NCI-H2227 treated with DMSO at 0.1 percent for 48 hours (cell line): ENCODE data around the gene RALGDS.
"Not testable (repeated sequence)": the region's sequence is repeated elsewhere in the genome, so short reads cannot be mapped to it uniquely, and the experiment has no call there.

Experiments used
- DNase-seq: peaks from one replicate; lab custom pipeline; 2025; lab: John Stamatoyannopoulos, UW

The RALGDS gene

DNA sequence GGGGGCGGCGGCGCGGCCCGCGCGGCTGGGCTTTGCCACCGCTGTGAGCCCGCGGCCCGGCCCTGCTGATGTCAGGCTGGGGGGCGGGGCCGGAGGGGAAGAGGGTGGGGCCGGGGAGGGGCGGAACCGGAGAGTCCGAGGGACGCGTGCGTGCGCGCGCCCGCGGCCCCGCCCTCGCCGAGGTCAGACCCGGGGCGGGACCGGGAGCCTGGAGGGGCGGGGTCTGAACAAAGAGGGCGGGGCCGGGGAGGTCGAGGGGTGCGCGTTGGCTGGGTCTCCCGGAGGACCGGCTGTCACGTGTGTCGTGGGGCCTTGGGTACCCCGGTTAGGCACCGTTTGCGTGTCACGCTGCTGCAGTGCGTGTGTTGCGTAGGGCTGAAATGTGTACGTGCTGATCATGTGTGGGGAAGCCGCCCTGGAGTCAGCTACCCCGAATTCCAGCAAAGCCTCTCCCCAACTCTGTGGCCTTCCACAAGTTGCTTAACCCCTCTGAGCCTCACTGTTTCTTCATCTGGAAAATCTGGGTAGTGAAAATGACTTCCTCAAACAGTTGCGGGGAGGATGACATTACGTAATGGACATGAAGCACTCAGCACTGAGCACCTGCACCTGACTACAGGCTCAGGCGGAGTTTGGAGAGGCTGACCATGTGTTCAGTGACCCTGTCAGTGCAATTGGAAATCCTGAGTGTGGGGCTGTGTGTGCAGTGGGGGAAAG lies at the start of gene RALGDS:
Gene RALGDS (minus strand): TSS at position 43 of the 717 bp plus-strand sequence. CDS start 86 bp downstream, outside the sequence.
- DNase-seq: peak; percentile 49

GRCh38 chr9:133170716-133171115 lies 49.7 kb upstream of the RALGDS start:
- no peak for DNase-seq

DNA sequence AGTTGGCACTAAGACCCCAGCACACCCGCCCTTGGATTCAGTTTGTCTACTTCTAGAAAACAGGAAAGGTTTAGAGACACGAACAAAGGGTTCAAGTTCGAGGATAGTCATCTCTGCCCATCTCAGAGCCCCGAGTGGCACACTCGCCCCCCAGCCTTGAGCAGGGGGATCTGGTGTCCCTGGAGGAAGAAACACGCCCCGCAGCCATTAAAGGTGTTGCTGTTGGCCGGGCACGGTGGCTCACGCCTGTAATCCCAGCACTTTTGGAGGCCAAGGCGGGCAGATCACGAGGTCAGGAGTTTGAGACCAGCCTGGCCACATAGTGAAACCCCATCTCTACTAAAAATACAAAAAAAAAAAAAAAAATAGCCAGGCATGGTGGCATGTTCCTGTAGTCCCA lies 48.6 kb upstream of the RALGDS start:
- not testable (repeated sequence) for DNase-seq

- no peak for DNase-seq
Observed at GRCh38 chr9:133169102-133169501, 48.1 kb upstream of the RALGDS start.

GRCh38 chr9:133168432-133168831 lies 47.4 kb upstream of the RALGDS start:
- no peak for DNase-seq

DNA sequence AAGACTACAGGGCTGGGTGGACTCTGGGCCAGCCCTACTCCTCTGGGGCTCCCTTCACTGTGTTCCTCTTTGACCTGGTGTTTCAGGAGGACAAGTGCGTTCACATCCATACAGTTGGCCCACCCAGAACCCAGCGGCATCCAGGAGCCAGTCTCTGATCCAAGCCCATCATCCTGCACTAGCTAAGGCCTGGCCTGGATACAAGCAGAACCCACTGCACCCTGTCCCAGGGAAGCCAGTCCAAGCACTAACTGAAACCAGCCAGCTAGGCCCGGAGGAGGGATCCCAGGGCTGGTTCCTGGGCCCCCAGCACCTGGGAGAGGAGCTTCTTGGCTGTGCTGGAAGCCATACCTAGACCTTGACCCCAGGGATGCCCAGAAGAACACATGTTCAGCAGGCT lies 46.7 kb upstream of the RALGDS start:
- DNase-seq: no peak

DNA sequence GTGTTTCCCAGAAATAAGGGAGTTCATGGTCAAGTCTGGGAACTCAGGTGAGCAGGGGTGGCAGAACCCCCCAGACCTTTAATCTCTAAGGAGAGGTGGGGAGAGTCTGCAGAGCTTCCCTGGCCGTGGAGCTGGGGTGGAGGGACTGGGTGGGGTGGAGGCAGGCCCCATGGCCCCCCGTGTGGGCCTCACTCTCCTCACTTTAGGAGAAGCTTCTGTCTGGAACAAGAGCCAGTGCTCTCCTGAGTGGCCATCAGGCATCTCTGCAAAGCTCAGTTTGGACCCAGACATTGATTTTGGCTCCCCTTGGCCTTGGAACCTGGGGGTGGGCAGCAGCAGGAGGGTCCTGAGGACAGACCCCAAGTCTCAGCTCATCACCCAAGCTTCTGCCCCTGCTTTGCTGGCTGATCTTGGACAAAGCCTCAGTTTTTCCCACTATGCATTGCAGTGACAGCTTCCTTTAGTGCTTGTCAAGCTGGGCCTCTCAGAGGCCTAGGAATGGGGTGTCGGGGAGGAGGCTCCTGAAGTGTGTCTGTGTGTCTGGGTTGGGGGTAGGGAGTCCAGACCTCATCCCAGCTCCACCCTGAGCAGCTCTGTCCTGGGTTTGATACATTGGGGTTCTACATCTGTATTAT lies 46.2 kb upstream of the RALGDS start:
- no peak for DNase-seq

GRCh38 chr9:133166392-133166791 lies 45.4 kb upstream of the RALGDS start:
- DNase-seq: no peak

- DNase-seq: no peak
Observed at GRCh38 chr9:133165452-133165730, 44.4 kb upstream of the RALGDS start.

DNA sequence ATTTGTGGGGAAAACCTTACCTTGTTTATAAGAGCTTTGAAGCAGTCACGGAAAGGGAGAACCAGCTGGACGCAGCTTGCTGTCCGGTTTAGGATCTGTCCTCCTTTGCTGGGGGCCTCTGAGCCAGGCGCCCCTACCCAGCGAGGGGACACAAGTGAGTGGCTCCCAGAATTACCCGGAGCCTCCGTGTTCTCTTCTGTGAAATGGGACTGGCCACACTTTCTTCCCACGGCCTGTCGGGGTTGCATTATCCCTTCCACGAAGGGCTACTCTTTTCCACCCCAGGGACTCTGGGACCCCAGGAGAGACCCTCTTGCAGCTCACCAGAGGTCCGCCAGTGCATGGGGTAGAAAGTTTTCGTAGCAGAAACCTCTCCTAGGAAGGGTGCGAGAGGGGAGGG lies 43.2 kb upstream of the RALGDS start:
- no peak for DNase-seq

DNA sequence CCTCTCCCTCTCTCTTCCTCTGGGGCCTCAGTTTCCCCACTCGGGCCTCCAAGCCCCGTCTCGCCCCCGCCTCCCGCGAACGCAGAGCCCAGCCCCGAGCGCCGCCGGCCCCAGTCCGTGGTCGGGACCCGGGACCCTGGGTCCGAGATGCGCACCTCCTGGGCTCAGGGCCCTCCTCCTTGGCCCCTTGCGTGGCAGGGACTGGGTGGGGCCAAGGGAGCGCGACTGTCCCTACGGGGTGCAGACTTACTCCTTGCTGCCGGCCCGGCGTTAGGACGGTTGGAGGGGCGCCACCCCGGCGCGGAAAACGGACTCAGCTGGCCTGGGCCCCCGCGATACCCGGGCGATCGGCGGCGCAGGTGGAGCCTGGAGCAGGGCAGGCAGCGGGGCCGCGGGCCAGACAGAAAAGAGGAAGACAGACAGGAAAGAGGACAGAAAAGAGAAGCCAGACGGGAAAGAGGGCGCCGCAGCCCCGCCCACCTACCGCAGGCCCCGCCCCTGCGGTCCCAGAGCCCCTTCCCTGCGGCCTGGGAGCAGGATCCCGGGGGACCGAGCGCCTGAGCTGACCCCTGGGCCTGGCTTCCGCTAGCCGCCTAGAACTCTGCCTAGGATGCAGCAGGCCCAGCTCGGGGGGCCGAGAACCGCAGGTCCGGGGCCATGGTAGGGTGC lies 42.6 kb upstream of the RALGDS start, which contains the start of gene GBGT1:
Gene GBGT1 (minus strand): TSS at position 411 of the 669 bp plus-strand sequence. CDS start 1,502 bp downstream, outside the sequence.
- DNase-seq: no peak

DNA sequence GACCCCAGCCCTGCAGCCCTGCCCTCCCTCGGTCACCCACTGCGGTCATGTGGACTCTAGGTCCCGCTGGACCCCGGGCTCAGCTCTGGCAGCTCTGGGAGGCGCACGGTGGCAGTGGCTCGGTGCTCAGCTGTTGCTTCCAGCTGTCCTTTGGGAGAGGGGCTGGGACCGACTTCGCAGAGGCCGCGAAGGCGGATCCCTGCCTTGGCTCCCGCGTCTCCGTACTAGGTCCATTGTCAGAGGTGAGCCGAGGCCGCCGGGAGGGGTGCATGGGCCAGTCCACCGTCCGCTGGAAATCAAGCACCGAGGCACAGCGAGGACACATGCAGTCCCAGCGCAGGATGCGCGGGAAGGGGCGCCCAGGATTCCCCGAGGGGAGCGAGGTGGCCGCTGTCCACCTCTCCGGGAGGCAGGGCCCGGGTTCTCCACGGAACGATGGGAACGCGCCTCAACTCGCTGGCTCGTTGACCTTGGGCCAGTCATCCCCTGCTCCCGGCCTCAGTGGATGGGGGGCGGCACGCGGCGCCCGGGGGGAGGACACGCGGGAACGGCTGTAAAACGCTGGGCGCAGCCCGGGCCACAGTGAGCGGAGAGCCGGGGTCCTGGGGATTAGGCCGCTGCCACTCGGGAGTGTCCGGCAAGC lies 41.9 kb upstream of the RALGDS start:
- no peak for DNase-seq

- DNase-seq: no peak
Observed at GRCh38 chr9:133161547-133161950, 40.5 kb upstream of the RALGDS start.

GRCh38 chr9:133160742-133161546 lies 39.9 kb upstream of the RALGDS start:
- no peak for DNase-seq

GRCh38 chr9:133158695-133159094 lies 37.7 kb upstream of the RALGDS start:
- no peak for DNase-seq

DNA sequence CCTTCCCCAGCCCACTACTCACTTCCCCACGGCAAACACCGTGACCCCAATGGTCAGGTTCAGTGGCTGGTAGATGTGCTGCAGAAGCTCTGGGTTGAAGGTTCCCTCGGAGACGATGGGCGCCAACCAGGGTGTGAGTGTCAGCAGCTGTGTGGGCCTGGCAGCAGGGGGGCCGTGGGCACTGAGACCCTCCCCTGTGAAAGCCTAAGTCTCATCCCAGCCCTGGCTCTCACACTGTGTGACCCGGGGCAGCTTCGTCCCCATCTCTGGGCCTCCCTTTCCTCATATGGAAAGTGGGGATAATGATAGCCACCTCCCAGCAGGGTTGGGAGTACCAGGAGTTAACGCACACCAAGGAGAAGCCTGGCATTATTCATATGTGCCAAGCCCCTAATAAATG lies 34.1 kb upstream of the RALGDS start:
- DNase-seq: no peak

- DNase-seq: no peak
Observed at GRCh38 chr9:133154097-133154989, 33.3 kb upstream of the RALGDS start.

DNA sequence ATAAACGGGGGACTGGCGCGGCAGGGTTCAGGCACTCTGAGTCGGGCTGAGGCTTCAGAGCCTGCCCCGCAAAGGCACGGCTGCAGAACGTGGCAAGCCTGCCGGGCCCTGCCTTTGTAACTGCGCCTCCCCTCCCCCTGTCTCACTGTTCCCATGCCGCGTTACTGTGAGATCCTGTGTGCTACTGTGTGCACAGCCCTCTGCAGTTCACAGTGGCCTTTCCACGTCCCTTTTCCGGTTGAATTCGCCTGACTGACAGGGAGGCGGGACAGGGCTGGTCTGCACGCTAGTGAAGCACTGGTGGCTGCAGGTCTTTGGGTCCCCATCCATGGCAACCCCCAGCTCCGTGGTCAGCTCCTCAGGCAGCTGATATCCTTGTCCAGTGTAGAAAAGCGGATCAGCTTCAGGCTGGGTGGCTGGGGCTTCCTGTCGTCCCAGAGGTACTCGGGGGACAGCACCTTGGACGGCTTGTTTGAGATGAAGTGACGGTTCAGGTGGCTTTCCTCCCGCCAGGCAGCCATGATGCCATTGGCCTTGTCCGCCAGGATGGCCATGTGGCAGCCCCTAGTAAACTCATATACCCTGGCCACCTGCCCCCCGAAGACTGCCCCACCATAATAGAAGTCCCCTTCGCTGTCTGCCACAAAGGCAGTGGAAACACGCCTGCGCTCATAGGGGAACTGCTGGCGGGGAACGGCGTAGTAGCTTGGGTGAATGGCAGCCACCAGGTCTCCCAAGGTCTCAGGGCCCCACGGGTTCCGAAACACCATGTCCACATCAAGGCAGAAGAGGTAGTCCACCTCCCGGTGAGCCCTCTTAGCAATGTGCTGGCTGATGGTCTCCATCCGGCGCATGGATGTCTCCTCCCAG lies 32.4 kb upstream of the RALGDS start:
- no peak for DNase-seq

DNA sequence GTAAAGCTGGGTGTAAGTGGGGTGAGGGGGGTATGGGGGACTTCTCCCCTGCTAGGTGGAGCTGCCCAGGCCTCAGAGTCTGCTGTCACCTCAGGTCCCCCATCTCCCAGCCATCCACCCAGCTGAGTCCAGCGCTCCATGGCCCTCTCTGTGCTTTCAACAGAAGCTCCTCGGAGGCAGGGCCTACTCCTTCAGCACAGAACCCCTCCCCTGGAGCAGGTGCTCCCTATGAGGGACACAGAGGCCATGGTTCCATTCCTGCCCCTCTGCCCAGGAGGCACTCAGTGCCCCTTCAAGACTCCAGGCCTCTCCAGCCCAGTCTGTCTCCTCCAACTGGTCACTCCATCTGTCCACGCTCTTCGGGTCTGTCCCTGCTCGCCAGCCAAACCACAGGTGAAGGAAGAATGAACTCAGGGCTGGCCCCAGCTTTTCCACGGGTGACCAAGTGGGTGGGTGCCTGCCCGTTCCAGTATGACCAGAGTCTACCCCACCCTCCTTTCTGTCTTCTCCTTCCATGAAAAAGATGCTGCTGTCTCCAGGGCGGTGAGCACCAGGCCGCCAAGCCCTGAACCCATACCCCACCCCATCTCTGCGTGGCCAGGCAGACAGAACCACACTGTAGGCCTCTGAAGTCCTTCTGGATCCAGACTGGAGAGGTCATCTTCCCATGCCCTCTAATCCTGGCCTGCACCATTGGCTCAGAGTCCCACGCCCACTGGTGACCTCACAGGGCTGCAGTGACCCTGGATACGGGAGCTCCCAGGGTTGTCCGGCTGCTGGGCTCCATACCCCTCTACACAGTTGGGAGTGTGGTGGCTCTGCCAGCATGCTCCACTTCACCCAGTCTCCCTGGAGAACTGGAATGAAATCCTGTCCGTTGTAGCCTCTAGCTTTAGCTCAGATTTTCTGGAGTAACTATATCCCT lies 30.8 kb upstream of the RALGDS start:
- DNase-seq: no peak
